Psoas muscle (tissue), 8 donors: Measurements from ENCODE around the gene ARHGEF3. TPM values are rescaled to one million over a fixed set of nuclear protein-coding genes. Genes with fewer than 3 reads are reported as not detected.

Experiments used
- ATAC-seq, 4 donors: fragments of 200-7000 bp; cut with Tn5 transposase; one replicate each; pipeline ENCODE4 v1.9.1; 2020; ENCODE audit warnings: moderate library complexity in 3 of 4, mild to moderate bottlenecking in 2 of 4
- DNase-seq, 2 donors: peaks; one replicate each; pipeline ENCODE4 v3.0.0-alpha.2; 2020
- H3K27ac ChIP-seq: fragments of 200-600 bp; one replicate; pipeline ENCODE4 v1.8.0; 2022
- H3K27me3 ChIP-seq, 3 donors: fragments of 200-600 bp in 1 of 3; one replicate each; pipeline versions ENCODE4 v1.6.1 to v1.8.0; 2013 to 2022; ENCODE audit warnings: low read length in 2 of 3, mild to moderate bottlenecking in 2 of 3, moderate library complexity in 1 of 3; ENCODE audit not compliant: insufficient read depth in 3 of 3
- H3K36me3 ChIP-seq, 2 donors: fragments of 200-600 bp in 1 of 2; one replicate each; pipeline versions ENCODE4 v1.6.1 to v1.8.0; 2013 to 2022; ENCODE audit warnings: low read depth in 1 of 2, mild to moderate bottlenecking in 1 of 2, moderate library complexity in 1 of 2; ENCODE audit not compliant: insufficient read depth in 1 of 2
- H3K4me1 ChIP-seq: fragments of 200-600 bp; one replicate; pipeline ENCODE4 v1.8.0; 2022
- H3K4me3 ChIP-seq: fragments of 200-600 bp; one replicate; pipeline ENCODE4 v1.8.0; 2022; ENCODE audit warnings: mild to moderate bottlenecking
- H3K9me3 ChIP-seq: fragments of 200-600 bp; one replicate; pipeline ENCODE4 v1.8.0; 2022
- WGBS, 3 donors: extraction: QIAGEN DNeasy Blood & Tissue Kit; methylation state at CpG; one replicate each; pipeline versions ENCODE4 v1.1.6 to v1.1.7; 2013; 5-methylcytosine and 5-hydroxymethylcytosine counted together
- intact Hi-C, 2 donors: fragments of 100-400 bp; cut with DNase I; formaldehyde crosslinking; loops; one replicate each; pipeline versions ENCODE4 v1.11.0 to v1.14.2; 2022
- polyA plus RNA-seq, 3 donors: library from polyadenylated mRNA; stranded (reverse); fragments of 200-250 nt; gene quantifications; one replicate each; pipeline ENCODE4 v1.2.3, GENCODE V29; 2013
- total RNA-seq, 4 donors: library from RNA; stranded (reverse); fragmentation: NEBNext Ultra II Directional in 2 of 4; extraction: Animal tissue kit (Norgen Biotek cat#: 25700) in 2 of 4; gene quantifications; one replicate each; pipeline versions ENCODE4 v1.2.1 to v1.2.4, GENCODE V29; 2021 to 2023
- TF ChIP-seq, protein P1 (sequence below): fragments of 200-600 bp; IDR thresholded peaks from one replicate; pipeline ENCODE4 v1.8.0; 2022; ENCODE audit warnings: antibody characterized with exemption
- donor health status: healthy with polysubstance abuse.
- donor health status: DM: no; HTN: no; CAD: no; lungs with moderate emphysema.
- donor health status: Bipolar disorder and iron deficiency.
- donor health status: healthy.
- donor health status: DM: yes; HTN: yes; CAD: no.
- donor health status: DM: no; HTN: no; CAD: no.
- donor health status: DM: no; HTN: no; CAD: no.
- donor health status: DM: yes; HTN: yes; CAD: no.

The ARHGEF3 gene
- total and polyA plus RNA-seq, 7 donors: 4.6 to 10.4 (median 6.3) TPM

- TF ChIP-seq, protein P1, sequence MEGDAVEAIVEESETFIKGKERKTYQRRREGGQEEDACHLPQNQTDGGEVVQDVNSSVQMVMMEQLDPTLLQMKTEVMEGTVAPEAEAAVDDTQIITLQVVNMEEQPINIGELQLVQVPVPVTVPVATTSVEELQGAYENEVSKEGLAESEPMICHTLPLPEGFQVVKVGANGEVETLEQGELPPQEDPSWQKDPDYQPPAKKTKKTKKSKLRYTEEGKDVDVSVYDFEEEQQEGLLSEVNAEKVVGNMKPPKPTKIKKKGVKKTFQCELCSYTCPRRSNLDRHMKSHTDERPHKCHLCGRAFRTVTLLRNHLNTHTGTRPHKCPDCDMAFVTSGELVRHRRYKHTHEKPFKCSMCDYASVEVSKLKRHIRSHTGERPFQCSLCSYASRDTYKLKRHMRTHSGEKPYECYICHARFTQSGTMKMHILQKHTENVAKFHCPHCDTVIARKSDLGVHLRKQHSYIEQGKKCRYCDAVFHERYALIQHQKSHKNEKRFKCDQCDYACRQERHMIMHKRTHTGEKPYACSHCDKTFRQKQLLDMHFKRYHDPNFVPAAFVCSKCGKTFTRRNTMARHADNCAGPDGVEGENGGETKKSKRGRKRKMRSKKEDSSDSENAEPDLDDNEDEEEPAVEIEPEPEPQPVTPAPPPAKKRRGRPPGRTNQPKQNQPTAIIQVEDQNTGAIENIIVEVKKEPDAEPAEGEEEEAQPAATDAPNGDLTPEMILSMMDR: no peak
- Histone ChIP-seq H3K4me3 (no peak overlapping the region), H3K4me1 (peaks cover 50% of the 10 kb centered on the region), H3K27me3 (no peaks in the 10 kb centered on the region), H3K9me3 (no peaks in the 10 kb centered on the region), H3K36me3 (no peaks in the 10 kb centered on the region), H3K27ac (peak overlapping the region; percentile 15)
- DNase-seq: peak; percentile 34 to 53
- peak in 1 of 4 donors; percentile 44 for ATAC-seq
- 58 to 84% (median 70%) methylated on average over 1 of the region's 1 CpG for WGBS, 3 donors
- intact Hi-C loops: no loop called here
These were observed 9.6 kb downstream of the ARHGEF3 start for GRCh38 chr3:56792193-56792592.

DNA sequence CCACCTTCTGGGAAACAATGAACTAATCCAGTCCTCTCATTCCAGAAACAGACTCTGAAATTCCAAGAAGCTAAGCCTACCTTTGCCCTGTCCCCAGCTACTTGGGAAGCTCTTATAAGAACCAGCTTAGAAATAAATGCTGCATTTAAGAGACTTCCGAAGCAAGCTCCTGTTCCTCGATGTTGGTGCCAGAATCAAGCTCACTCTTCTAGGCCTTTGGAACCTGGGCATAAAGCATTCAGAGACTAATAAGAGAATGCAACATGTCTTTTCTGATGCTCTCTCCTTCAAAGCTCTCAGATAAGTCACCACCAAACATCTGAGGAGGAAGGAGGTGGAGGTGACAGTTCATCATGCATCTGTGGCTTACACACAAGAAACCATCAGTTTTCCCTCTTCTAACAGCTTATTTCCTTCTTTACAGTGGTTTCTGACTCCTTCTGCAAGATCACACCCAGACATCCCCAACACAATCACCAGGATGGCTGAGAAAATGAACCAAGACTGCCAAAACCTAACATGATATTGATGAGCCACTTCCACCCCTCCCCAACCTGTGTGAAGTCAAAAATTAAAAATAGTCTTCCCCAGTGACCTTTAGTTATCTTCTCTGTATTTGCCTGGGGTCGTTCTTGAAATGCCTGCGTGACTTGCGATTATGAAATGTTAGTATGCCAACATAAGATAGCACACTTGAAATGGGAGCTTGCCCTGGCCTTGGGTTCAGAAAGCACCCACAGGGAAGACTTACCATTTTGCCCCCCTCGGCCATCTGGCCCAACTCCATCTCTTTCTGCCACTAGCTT, 11.5 kb downstream of the ARHGEF3 start:
- intact Hi-C loops: no loop called here
- Histone ChIP-seq H3K27ac (peak overlapping the region; percentile 78), H3K4me1 (peaks cover 47% of the 10 kb centered on the region), H3K4me3 (peak overlapping the region; percentile 28), H3K9me3 (no peaks in the 10 kb centered on the region), H3K27me3 (no peaks in the 10 kb centered on the region), H3K36me3 (no peaks in the 10 kb centered on the region)
- 29 to 49% (median 46%) methylated on average over 6 of the region's 6 CpGs for WGBS, 3 donors
- TF ChIP-seq, protein P1: no peak
- DNase-seq (no peak), ATAC-seq (peak; percentile 41 to 73 (median 62))

DNA sequence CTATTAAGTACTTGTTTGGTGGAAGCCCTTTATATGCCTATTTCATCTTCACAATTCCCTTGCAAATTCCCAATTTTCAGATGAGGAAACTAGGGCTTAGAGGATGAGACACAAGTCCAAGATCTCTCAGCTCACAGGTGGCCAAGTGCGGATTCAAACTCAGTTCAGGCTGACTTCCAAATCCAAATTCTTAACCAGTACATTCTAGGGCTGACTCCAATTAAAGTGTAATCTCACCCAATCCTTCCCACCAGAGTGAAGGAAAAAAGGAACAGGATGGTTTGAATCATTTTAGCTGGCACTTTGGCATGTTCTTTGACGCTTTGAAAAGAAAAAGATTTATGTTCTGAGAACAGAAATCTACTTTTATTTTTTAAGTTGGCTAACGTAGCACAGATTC, 12.7 kb downstream of the ARHGEF3 start:
- intact Hi-C loops: no loop called here
- H3K27ac ChIP-seq: peak overlapping the region; percentile 78
- WGBS, 3 donors: 28 to 60% (median 34%) methylated on average over 3 of the region's 3 CpGs
- no peaks in the 10 kb centered on the region for H3K27me3 ChIP-seq
- ATAC-seq (no peak), DNase-seq (no peak)
- no peaks in the 10 kb centered on the region for H3K9me3 ChIP-seq
- TF ChIP-seq, protein P1: no peak
- no peaks in the 10 kb centered on the region for H3K36me3 ChIP-seq
- no peak overlapping the region for H3K4me3 ChIP-seq
- H3K4me1 ChIP-seq: peaks cover 48% of the 10 kb centered on the region

- WGBS, 3 donors: 22 to 35% (median 30%) methylated on average over 2 of the region's 2 CpGs
- DNase-seq (peak; percentile 33 to 76), ATAC-seq (peak; percentile 83 to 87 (median 84))
- intact Hi-C loops: no loop called here
- H3K27ac ChIP-seq: peak overlapping the region; percentile 78
- H3K36me3 ChIP-seq: no peaks in the 10 kb centered on the region
- TF ChIP-seq, protein P1: no peak
- no peaks in the 10 kb centered on the region for H3K27me3 ChIP-seq
- H3K9me3 ChIP-seq: no peaks in the 10 kb centered on the region
- H3K4me1 ChIP-seq: peaks cover 54% of the 10 kb centered on the region
- H3K4me3 ChIP-seq: no peak overlapping the region
These were observed 13.2 kb downstream of the ARHGEF3 start for GRCh38 chr3:56788521-56788920.
